CD4-positive, alpha-beta memory T cell (primary cell): ENCODE results near the gene FRRS1L. TPM values are rescaled to one million over a fixed set of nuclear protein-coding genes. Genes with fewer than 3 reads are reported as not detected.

Experiments used
- polyA plus RNA-seq, 2 donors: library from polyadenylated mRNA; unstranded; fragments of 300-500 nt; fragmentation: Illumina TruSeq; gene quantifications; one replicate each; pipeline ENCODE4 v1.2.3, GENCODE V29; 2021
- total RNA-seq, 2 experiments: library from RNA; stranded (reverse); gene quantifications; one replicate each; pipeline ENCODE4 v1.2.3, GENCODE V29; 2021

Gene FRRS1L
- total and polyA plus RNA-seq, 4 experiments from 2014 or later: not detected

Other genes starting within 250 kb of the FRRS1L start
- gene ELP1, start 233.1 kb downstream of the FRRS1L start, total RNA-seq: 10 to 100 TPM; 29.4 to 32.3 TPM
- gene ELP1, start 233.1 kb downstream of the FRRS1L start, polyA plus RNA-seq: 10 to 100 TPM; 21.2 to 21.3 TPM
- 10 to 100 TPM in 1 of 2 experiments, 1 to 10 TPM in 1; 9.0 to 11.4 TPM for gene ABITRAM, start 232.8 kb downstream of the FRRS1L start, total RNA-seq
- 10 to 100 TPM; 15.8 to 27.0 TPM for gene ABITRAM, start 232.8 kb downstream of the FRRS1L start, polyA plus RNA-seq
- 1 to 10 TPM; 2.6 to 3.3 TPM for gene CTNNAL1, start 153.8 kb downstream of the FRRS1L start, total RNA-seq
- 1 to 10 TPM; 1.8 to 2.3 TPM for gene CTNNAL1, start 153.8 kb downstream of the FRRS1L start, polyA plus RNA-seq
- gene TMEM245, start 47.3 kb downstream of the FRRS1L start, total RNA-seq: 10 to 100 TPM; 72.6 to 74.3 TPM
- 10 to 100 TPM; 28.9 to 41.3 TPM for gene TMEM245, start 47.3 kb downstream of the FRRS1L start, polyA plus RNA-seq
- gene EPB41L4B, start 153.8 kb upstream of the FRRS1L start, total RNA-seq: not detected
- not detected for gene EPB41L4B, start 153.8 kb upstream of the FRRS1L start, polyA plus RNA-seq